ENCODE measurements around the gene PRR15L.
"Not testable (repeated sequence)": the region's sequence is repeated elsewhere in the genome, so short reads cannot be mapped to it uniquely, and the experiment has no call there.

The PRR15L gene

GRCh38 chr17:47942096-47942510, 15.6 kb downstream of the PRR15L start:
- FAIRE-seq (no peak), DNase-seq (ENCODE audit: insufficient read length) (no peak)

GRCh38 chr17:47941246-47942095, 16.2 kb downstream of the PRR15L start, which contains the start of gene PNPO:
PNPO (plus strand) TSS chr17:47941571; CDS start chr17:47941676, 105 bp downstream.
- FAIRE-seq (peak; percentile 99), DNase-seq (ENCODE audit: insufficient read length) (peak; percentile 96)
- TF ChIP-seq POLR2A (IDR thresholded peaks at IDR 0.05; ENCODE audit: low read depth, low read length): no peak; the same call in 1 of the 2 replicates
- TF ChIP-seq TAF1 (IDR thresholded peaks at IDR 0.05; ENCODE audit: borderline replicate concordance, low read depth, low read length): peak; percentile 19; the same call in 1 of the 2 replicates

More at GRCh38 chr17:47942096-47942510, 15.6 kb downstream of the PRR15L start:
- TF ChIP-seq POLR2A (IDR thresholded peaks at IDR 0.05; ENCODE audit: low read depth, low read length): no peak
- no peak for TF ChIP-seq TAF1 (IDR thresholded peaks at IDR 0.05; ENCODE audit: borderline replicate concordance, low read depth, low read length)
- no peak for TF ChIP-seq POLR2AphosphoS5 (IDR thresholded peaks at IDR 0.05; ENCODE audit: low read depth, low read length)

GRCh38 chr17:47937941-47938340, 19.7 kb downstream of the PRR15L start:
- FAIRE-seq: no peak
- TF ChIP-seq TAF1 (IDR thresholded peaks at IDR 0.05; ENCODE audit: borderline replicate concordance, low read depth, low read length) (no peak), POLR2AphosphoS5 (IDR thresholded peaks at IDR 0.05; ENCODE audit: low read depth, low read length) (no peak), POLR2A (IDR thresholded peaks at IDR 0.05; ENCODE audit: low read depth, low read length) (no peak)
- DNase-seq (ENCODE audit: insufficient read length): no peak

- no peak for FAIRE-seq
- TF ChIP-seq POLR2A (IDR thresholded peaks at IDR 0.05; ENCODE audit: low read depth, low read length): no peak
- TF ChIP-seq TAF1 (IDR thresholded peaks at IDR 0.05; ENCODE audit: borderline replicate concordance, low read depth, low read length): no peak
- TF ChIP-seq POLR2AphosphoS5 (IDR thresholded peaks at IDR 0.05; ENCODE audit: low read depth, low read length): no peak
- DNase-seq (ENCODE audit: insufficient read length): no peak
Measured at GRCh38 chr17:47935961-47936360, 21.7 kb downstream of the PRR15L start.

GRCh38 chr17:47935468-47935867, 22.2 kb downstream of the PRR15L start:
- not testable (repeated sequence) for DNase-seq (ENCODE audit: insufficient read length); FAIRE-seq

GRCh38 chr17:47934856-47935255, 22.8 kb downstream of the PRR15L start:
- TF ChIP-seq POLR2A (IDR thresholded peaks at IDR 0.05; ENCODE audit: low read depth, low read length) (no peak), TAF1 (IDR thresholded peaks at IDR 0.05; ENCODE audit: borderline replicate concordance, low read depth, low read length) (no peak), POLR2AphosphoS5 (IDR thresholded peaks at IDR 0.05; ENCODE audit: low read depth, low read length) (no peak)
- no peak for FAIRE-seq
- DNase-seq (ENCODE audit: insufficient read length): no peak

GRCh38 chr17:47931848-47932247, 25.8 kb downstream of the PRR15L start:
- no peak for TF ChIP-seq TAF1 (IDR thresholded peaks at IDR 0.05; ENCODE audit: borderline replicate concordance, low read depth, low read length)
- TF ChIP-seq POLR2AphosphoS5 (IDR thresholded peaks at IDR 0.05; ENCODE audit: low read depth, low read length): no peak
- TF ChIP-seq POLR2A (IDR thresholded peaks at IDR 0.05; ENCODE audit: low read depth, low read length): no peak
- no peak for FAIRE-seq

GRCh38 chr17:47929218-47930000, 28.3 kb downstream of the PRR15L start:
- no peak for FAIRE-seq
- no peak for DNase-seq (ENCODE audit: insufficient read length)
- TF ChIP-seq POLR2A (IDR thresholded peaks at IDR 0.05; ENCODE audit: low read depth, low read length) (no peak), TAF1 (IDR thresholded peaks at IDR 0.05; ENCODE audit: borderline replicate concordance, low read depth, low read length) (no peak), POLR2AphosphoS5 (IDR thresholded peaks at IDR 0.05; ENCODE audit: low read depth, low read length) (no peak)

More at GRCh38 chr17:47931848-47932247, 25.8 kb downstream of the PRR15L start:
- no peak for DNase-seq (ENCODE audit: insufficient read length)

GRCh38 chr17:47928415-47928814, 29.3 kb downstream of the PRR15L start:
- TF ChIP-seq TAF1 (IDR thresholded peaks at IDR 0.05; ENCODE audit: borderline replicate concordance, low read depth, low read length): no peak
- no peak for TF ChIP-seq POLR2AphosphoS5 (IDR thresholded peaks at IDR 0.05; ENCODE audit: low read depth, low read length)
- DNase-seq (ENCODE audit: insufficient read length): no peak

GRCh38 chr17:47927821-47928400, 29.8 kb downstream of the PRR15L start:
- FAIRE-seq: no peak

More at GRCh38 chr17:47928415-47928814, 29.3 kb downstream of the PRR15L start:
- FAIRE-seq: no peak

GRCh38 chr17:47925678-47925988, 32.0 kb downstream of the PRR15L start:
- no peak for TF ChIP-seq POLR2AphosphoS5 (IDR thresholded peaks at IDR 0.05; ENCODE audit: low read depth, low read length)
- DNase-seq (ENCODE audit: insufficient read length) (no peak), FAIRE-seq (no peak)

More at GRCh38 chr17:47927821-47928400, 29.8 kb downstream of the PRR15L start:
- no peak for DNase-seq (ENCODE audit: insufficient read length)
- TF ChIP-seq TAF1 (IDR thresholded peaks at IDR 0.05; ENCODE audit: borderline replicate concordance, low read depth, low read length): no peak

Data from GM12892 (cell line).